ENCODE measurements around the gene TSKS.

Gene TSKS, protein sequence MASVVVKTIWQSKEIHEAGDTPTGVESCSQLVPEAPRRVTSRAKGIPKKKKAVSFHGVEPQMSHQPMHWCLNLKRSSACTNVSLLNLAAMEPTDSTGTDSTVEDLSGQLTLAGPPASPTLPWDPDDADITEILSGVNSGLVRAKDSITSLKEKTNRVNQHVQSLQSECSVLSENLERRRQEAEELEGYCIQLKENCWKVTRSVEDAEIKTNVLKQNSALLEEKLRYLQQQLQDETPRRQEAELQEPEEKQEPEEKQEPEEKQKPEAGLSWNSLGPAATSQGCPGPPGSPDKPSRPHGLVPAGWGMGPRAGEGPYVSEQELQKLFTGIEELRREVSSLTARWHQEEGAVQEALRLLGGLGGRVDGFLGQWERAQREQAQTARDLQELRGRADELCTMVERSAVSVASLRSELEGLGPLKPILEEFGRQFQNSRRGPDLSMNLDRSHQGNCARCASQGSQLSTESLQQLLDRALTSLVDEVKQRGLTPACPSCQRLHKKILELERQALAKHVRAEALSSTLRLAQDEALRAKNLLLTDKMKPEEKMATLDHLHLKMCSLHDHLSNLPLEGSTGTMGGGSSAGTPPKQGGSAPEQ

DNA sequence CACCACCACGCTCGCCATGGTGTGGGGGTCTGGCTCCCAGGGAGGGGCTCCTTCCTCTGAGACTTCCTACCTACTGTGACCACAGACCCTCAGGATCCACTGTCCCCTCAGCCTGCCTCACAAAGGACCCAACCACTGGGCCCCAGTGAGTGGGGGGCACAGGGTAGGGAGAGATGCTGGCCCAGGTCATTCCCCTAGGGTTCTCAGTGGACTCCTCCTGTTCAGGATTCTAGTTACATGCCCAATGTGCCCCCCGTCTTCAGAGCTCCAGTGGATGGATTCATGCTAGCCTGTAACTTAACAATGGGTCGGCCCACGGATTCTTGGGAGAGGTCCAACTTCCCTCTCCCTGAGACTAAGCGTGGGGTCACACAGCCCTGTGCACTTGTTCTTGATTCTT lies at the start of gene TSKS:
TSKS (minus strand) TSS at position 77 of the 400 bp plus-strand sequence; CDS start at position 18, 59 bp downstream.
- TF ChIP-seq, protein P1, sequence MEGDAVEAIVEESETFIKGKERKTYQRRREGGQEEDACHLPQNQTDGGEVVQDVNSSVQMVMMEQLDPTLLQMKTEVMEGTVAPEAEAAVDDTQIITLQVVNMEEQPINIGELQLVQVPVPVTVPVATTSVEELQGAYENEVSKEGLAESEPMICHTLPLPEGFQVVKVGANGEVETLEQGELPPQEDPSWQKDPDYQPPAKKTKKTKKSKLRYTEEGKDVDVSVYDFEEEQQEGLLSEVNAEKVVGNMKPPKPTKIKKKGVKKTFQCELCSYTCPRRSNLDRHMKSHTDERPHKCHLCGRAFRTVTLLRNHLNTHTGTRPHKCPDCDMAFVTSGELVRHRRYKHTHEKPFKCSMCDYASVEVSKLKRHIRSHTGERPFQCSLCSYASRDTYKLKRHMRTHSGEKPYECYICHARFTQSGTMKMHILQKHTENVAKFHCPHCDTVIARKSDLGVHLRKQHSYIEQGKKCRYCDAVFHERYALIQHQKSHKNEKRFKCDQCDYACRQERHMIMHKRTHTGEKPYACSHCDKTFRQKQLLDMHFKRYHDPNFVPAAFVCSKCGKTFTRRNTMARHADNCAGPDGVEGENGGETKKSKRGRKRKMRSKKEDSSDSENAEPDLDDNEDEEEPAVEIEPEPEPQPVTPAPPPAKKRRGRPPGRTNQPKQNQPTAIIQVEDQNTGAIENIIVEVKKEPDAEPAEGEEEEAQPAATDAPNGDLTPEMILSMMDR (conservative IDR thresholded peaks at IDR 0.05): no peak
- no peak within 1 kb of the TSS for H3K27ac ChIP-seq

DNA sequence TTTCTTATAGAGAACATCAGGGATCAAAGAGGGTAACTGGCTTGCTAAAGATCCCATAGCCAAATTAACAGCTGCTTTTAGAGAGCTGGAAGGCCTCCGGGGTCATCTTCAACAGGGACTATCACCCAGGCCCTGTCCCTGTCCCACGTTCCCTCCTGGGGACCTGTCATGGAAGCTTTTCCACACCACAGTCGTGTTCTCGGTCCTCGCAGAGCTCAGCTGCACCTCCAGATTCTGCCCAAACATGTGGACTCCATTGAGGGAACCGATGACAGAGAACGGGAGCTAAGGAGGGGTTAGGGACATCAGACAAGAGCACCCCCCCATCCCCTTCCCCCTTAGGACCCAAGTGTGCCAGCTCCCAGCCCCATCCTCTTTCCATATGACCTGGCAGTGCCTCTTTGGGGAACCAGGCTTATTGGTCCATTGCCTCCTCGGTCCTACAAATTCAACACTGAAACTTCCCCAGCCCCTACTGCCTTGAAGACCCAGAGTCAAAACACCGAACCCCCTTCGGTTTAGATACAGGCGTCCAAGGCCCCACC lies 49.4 kb upstream of the TSKS start:
- peak overlapping the region; percentile 84 for H3K27ac ChIP-seq
- TF ChIP-seq, protein P1 (conservative IDR thresholded peaks at IDR 0.05): no peak

DNA sequence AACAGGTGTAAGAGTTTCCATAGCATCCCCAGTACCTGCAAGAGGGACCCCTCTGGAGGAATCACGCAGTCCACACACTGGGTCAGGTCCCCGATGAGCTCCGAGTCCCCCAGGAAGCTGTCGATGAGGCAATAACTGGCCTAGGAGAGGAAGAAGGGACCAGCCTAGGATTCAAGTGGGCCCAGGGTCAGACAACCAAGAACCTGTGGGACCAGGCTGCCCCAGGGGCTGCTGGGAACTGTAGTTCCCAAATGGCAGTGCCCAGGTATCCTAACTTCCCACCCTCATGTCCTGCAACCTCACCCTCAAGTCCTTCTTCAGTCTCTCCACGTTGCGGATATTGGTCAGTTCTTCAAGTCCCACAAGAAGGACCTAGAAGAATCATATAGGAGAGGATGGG lies 48.2 kb upstream of the TSKS start:
- TF ChIP-seq, protein P1 (conservative IDR thresholded peaks at IDR 0.05): no peak
- H3K27ac ChIP-seq: no peak overlapping the region

DNA sequence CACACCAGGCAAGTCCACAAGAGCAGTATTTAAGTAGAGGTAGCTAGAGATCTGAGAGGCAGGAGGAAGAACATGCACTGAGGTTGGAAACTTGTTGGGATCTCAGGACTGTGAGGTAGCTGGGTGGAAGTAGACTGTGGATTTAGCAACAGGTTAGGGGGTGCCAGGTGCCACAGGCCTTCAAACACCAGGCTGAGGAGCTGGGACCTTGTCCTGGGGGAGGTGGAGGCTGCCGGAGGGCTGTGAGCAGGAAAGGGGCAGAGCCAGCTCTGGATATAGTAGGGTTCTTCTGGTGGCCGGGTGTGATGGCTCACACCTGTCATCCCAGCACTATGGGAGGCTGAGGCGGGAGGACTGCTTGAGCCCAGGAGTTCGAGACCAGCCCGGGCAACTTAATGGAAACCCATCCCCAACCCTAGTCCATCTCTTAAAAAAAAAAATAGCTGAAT lies 46.9 kb upstream of the TSKS start:
- TF ChIP-seq, protein P1 (conservative IDR thresholded peaks at IDR 0.05): no peak
- peak overlapping the region; percentile 79 for H3K27ac ChIP-seq

DNA sequence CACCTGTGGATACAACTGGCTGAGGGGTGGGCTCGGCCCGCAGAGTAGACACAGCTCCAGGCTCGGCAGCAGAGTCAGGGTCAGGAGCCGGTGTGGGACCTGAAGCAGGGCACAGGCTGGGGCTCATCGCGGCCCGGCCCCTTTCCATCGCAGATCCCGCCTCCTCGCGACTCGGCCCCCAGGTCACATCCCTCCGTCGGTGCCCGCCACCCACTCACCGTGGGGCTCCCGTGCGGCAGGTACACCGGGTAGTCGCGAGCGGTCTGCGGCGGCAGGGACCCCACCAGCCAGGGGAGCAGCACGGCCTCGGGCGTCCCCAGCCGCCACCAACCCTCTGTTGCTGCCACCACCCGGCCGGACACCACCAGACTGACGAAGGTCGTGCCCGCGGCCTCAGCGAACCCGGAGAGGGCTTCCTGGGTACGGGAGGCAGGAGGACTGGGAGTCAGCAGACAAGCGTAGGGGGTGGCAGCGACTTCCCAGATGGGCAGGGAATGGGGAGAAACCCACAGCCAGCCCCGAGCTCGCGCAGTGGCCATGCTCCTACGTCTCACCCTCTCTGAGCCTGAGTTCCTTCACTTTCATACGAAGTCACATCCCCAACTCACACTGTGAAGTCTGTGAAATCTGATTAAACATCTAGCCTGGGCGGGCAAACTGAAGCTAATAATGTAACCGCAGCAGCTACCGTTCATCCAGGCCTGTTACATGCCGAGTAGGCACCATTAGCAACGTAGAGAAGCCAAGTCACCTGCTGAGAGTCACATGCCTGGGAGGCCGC lies 46.2 kb upstream of the TSKS start:
- H3K27ac ChIP-seq: peak overlapping the region; percentile 79
- TF ChIP-seq, protein P1 (conservative IDR thresholded peaks at IDR 0.05): peak; percentile 39

DNA sequence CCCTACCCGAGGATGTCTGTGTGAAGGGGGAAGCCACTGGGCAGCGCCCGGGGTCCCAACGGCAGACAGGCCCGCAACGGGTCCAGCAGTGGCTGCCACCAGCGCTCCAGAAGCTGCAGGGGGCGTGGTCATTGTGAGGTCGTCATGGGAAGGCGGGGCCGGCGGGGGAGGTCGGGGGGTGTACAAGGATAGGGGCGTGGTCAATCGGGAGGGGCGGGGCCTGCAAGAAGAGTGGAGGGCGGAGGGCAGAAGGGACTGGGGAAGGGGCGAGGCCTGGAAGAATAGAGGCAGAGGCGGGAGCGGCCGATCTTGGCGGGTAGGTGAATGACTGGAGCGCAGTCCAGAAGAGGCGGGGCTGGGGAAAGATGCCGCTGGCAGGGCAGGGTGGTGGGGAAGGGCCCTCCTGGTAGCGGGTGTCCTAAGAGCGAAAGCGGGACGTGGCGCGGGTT lies 45.6 kb upstream of the TSKS start:
- H3K27ac ChIP-seq: peak overlapping the region; percentile 79
- TF ChIP-seq, protein P1 (conservative IDR thresholded peaks at IDR 0.05): no peak
